Left renal pelvis (tissue), 4 donors: ENCODE data around the gene ZNF641. TPM values are rescaled to one million over a fixed set of nuclear protein-coding genes. Genes with fewer than 3 reads are reported as not detected.

Experiments used
- polyA plus RNA-seq, 4 donors: library from polyadenylated mRNA; unstranded; fragments of 120-200 nt; gene quantifications; one replicate each; pipeline ENCODE4 v1.2.1, GENCODE V29; 2013; ENCODE audit not compliant: insufficient read length in 4 of 4

ZNF641 gene
- polyA plus RNA-seq, 4 donors, result 21.4 to 29.8 (median 26.6) TPM

Other genes starting within 250 kb of the ZNF641 start
- gene SENP1, start 244.8 kb downstream of the ZNF641 start, polyA plus RNA-seq, result 10 to 100 TPM; 23.6 to 33.3 (median 24.9) TPM
- 100 to 1,000 TPM in 2 of 4 donors, 10 to 100 TPM in 2; 76.9 to 124 (median 104) TPM for gene PFKM, start 231.6 kb downstream of the ZNF641 start, polyA plus RNA-seq
- gene ASB8, start 193.4 kb downstream of the ZNF641 start, polyA plus RNA-seq, result 10 to 100 TPM; 36.0 to 45.3 (median 38.7) TPM
- 1 to 10 TPM in 1 of 4 donors, under 1 TPM in 3; 0.34 to 2.3 (median 0.50) TPM for gene CCDC184, start 167.3 kb downstream of the ZNF641 start, polyA plus RNA-seq
- gene OR10AD1, start 147.6 kb downstream of the ZNF641 start, polyA plus RNA-seq, result under 1 TPM in 3 of 4 donors, not detected in 1; 0.24 to 0.82 (median 0.69) TPM
- under 1 TPM in 1 of 4 donors, not detected in 3; 0.19 TPM for gene ANP32D, start 121.6 kb upstream of the ZNF641 start, polyA plus RNA-seq
- under 1 TPM in 3 of 4 donors, not detected in 1; 0.34 to 0.53 (median 0.47) TPM for gene C12orf54, start 131.6 kb upstream of the ZNF641 start, polyA plus RNA-seq
- not detected for gene OR8S1, start 174.7 kb upstream of the ZNF641 start, polyA plus RNA-seq
- gene LALBA, start 219.1 kb upstream of the ZNF641 start, polyA plus RNA-seq, result not detected